Suprapubic skin (tissue), 3 donors: ENCODE data around the gene PRKCE.

Experiments
- POLR2A ChIP-seq, 2 donors: fragments of 450-650 bp; IDR thresholded peaks; one replicate each; pipeline ENCODE4 v1.6.1; 2017; ENCODE audit warnings: antibody characterized with exemption in 2 of 2, mild to moderate bottlenecking in 2 of 2, moderate library complexity in 2 of 2
- TF ChIP-seq, protein P1 (sequence below), 2 donors: fragments of 200-600 bp in 1 of 2; fragments of 450-650 bp in 1 of 2; sonication (generic) in 1 of 2; IDR thresholded peaks; one replicate each; pipeline ENCODE4 v1.5.1; 2016 to 2019; ENCODE audit warnings: antibody characterized with exemption in 2 of 2, mild to moderate bottlenecking in 1 of 2, moderate library complexity in 1 of 2

DNA sequence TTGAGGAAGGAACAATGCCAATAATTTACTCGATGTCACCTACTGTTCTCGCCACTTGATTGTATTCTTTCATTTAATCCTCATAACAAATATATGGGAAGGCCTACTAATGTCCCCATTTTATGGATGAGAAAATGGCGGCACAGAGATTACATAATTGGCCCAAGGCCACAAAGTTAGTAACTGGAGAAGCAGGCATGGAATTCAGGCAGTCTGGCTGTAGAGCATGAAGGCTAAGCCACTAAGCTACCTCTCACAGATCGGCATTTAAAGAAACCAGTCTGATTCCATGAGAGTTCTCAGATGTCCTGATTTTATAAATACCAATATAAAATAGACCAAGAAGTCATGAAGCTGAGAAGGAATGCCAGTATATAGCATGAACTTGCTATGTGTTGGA is 523.9 kb downstream of the PRKCE start:
- TF ChIP-seq, protein P1, sequence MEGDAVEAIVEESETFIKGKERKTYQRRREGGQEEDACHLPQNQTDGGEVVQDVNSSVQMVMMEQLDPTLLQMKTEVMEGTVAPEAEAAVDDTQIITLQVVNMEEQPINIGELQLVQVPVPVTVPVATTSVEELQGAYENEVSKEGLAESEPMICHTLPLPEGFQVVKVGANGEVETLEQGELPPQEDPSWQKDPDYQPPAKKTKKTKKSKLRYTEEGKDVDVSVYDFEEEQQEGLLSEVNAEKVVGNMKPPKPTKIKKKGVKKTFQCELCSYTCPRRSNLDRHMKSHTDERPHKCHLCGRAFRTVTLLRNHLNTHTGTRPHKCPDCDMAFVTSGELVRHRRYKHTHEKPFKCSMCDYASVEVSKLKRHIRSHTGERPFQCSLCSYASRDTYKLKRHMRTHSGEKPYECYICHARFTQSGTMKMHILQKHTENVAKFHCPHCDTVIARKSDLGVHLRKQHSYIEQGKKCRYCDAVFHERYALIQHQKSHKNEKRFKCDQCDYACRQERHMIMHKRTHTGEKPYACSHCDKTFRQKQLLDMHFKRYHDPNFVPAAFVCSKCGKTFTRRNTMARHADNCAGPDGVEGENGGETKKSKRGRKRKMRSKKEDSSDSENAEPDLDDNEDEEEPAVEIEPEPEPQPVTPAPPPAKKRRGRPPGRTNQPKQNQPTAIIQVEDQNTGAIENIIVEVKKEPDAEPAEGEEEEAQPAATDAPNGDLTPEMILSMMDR (IDR thresholded peaks at IDR 0.05) = no peak
- TF ChIP-seq POLR2A (IDR thresholded peaks at IDR 0.05) = no peak
